ENCODE data around the gene ZC3H18. TPM values are rescaled to one million over a fixed set of nuclear protein-coding genes. Genes with fewer than 3 reads are reported as not detected.

Gene ZC3H18
- total and polyA plus RNA-seq, 3 experiments from 2014 or later: 21.6 to 102 (median 91.4) TPM

- POLR2A ChIA-PET: interaction anchor here (0.5 to 2.1 kb wide), 11 partner anchors 25 to 1167 kb away, joined by 3 to 18 read pairs (median 5); no protein-coding TSS in a partner anchor
- peak overlapping the region; percentile 76 to 96 (median 84) for H3K27ac Mint-ChIP-seq
- H3K9me3 ChIP-seq (ENCODE audit: low read length): no peaks in the 10 kb centered on the region
- CTCF ChIA-PET: interaction anchor here (0.7 to 1.8 kb wide), 16 partner anchors 10 to 647 kb away, joined by 3 to 10 read pairs (median 3); partner anchors contain the start of gene ZNF778
- peaks cover 26% of the 10 kb centered on the region for H3K4me1 ChIP-seq (ENCODE audit: insufficient read depth, low read length)
- H3K9me3 Mint-ChIP-seq: no peaks in the 10 kb centered on the region
- H3K36me3 Mint-ChIP-seq: peaks cover 0 to 37% (median 3%) of the 10 kb centered on the region in 3 donors
- peak overlapping the region; percentile 71 for H3K27ac ChIP-seq (ENCODE audit: low read depth, low read length)
- peak in 3 of 5 donors; percentile 24 to 59 (median 30) for DNase-seq
- peaks cover 12% of the 10 kb centered on the region for H3K36me3 ChIP-seq (ENCODE audit: insufficient read depth, low read length)
- H3K27me3 ChIP-seq (ENCODE audit: insufficient read depth, low read length, poor library complexity, severe bottlenecking): no peaks in the 10 kb centered on the region
- no peaks in the 10 kb centered on the region for H3K27me3 Mint-ChIP-seq
- H3K4me3 ChIP-seq (ENCODE audit: low read length): peak overlapping the region; percentile 60
- H3K4me1 Mint-ChIP-seq: peaks cover 22 to 44% (median 37%) of the 10 kb centered on the region in 3 donors
- peak overlapping the region; percentile 82 to 93 (median 86) for H3K4me3 Mint-ChIP-seq
Observed at GRCh38 chr16:88570691-88571092, 489 bp downstream of the ZC3H18 start.

GRCh38 chr16:88575251-88575650 lies 5.0 kb downstream of the ZC3H18 start:
- no peak overlapping the region for H3K27ac Mint-ChIP-seq
- Histone ChIP-seq H3K9me3 (ENCODE audit: low read length) (no peaks in the 10 kb centered on the region), H3K27ac (ENCODE audit: low read depth, low read length) (no peak overlapping the region), H3K4me1 (ENCODE audit: insufficient read depth, low read length) (peaks cover 19% of the 10 kb centered on the region), H3K4me3 (ENCODE audit: low read length) (no peak overlapping the region), H3K36me3 (ENCODE audit: insufficient read depth, low read length) (peaks cover 45% of the 10 kb centered on the region), H3K27me3 (ENCODE audit: insufficient read depth, low read length, poor library complexity, severe bottlenecking) (no peaks in the 10 kb centered on the region)
- no peak overlapping the region for H3K4me3 Mint-ChIP-seq
- ChIA-PET POLR2A (no interaction called here), CTCF (no interaction called here)
- H3K27me3 Mint-ChIP-seq: no peaks in the 10 kb centered on the region
- no peak for DNase-seq
- no peaks in the 10 kb centered on the region for H3K9me3 Mint-ChIP-seq
- peaks cover 40 to 77% (median 56%) of the 10 kb centered on the region in 3 donors for H3K4me1 Mint-ChIP-seq
- peaks cover 3 to 80% (median 13%) of the 10 kb centered on the region in 3 donors for H3K36me3 Mint-ChIP-seq

- H3K4me1 ChIP-seq (ENCODE audit: insufficient read depth, low read length): peaks cover 12% of the 10 kb centered on the region
- no peak for DNase-seq
- H3K9me3 Mint-ChIP-seq: no peaks in the 10 kb centered on the region
- peak overlapping the region in 1 of 8 donors; percentile 81 for H3K27ac Mint-ChIP-seq
- H3K36me3 Mint-ChIP-seq: peaks cover 3 to 83% (median 17%) of the 10 kb centered on the region in 3 donors
- H3K4me3 Mint-ChIP-seq: no peak overlapping the region
- no peaks in the 10 kb centered on the region for H3K27me3 ChIP-seq (ENCODE audit: insufficient read depth, low read length, poor library complexity, severe bottlenecking)
- no peaks in the 10 kb centered on the region for H3K9me3 ChIP-seq (ENCODE audit: low read length)
- CTCF ChIA-PET: no interaction called here
- POLR2A ChIA-PET: no interaction called here
- H3K36me3 ChIP-seq (ENCODE audit: insufficient read depth, low read length): peaks cover 45% of the 10 kb centered on the region
- no peaks in the 10 kb centered on the region for H3K27me3 Mint-ChIP-seq
- H3K4me1 Mint-ChIP-seq: peaks cover 42 to 76% (median 58%) of the 10 kb centered on the region in 3 donors
- no peak overlapping the region for H3K4me3 ChIP-seq (ENCODE audit: low read length)
- no peak overlapping the region for H3K27ac ChIP-seq (ENCODE audit: low read depth, low read length)
Observed at GRCh38 chr16:88576307-88576706, 6.1 kb downstream of the ZC3H18 start.

GRCh38 chr16:88577166-88577565 lies 7.0 kb downstream of the ZC3H18 start:
- no peaks in the 10 kb centered on the region for H3K27me3 Mint-ChIP-seq
- peak overlapping the region in 1 of 7 donors; percentile 27 for H3K4me3 Mint-ChIP-seq
- H3K27me3 ChIP-seq (ENCODE audit: insufficient read depth, low read length, poor library complexity, severe bottlenecking): no peaks in the 10 kb centered on the region
- no peak for DNase-seq
- ChIA-PET CTCF (no interaction called here), POLR2A (no interaction called here)
- H3K36me3 ChIP-seq (ENCODE audit: insufficient read depth, low read length): peaks cover 42% of the 10 kb centered on the region
- H3K4me1 Mint-ChIP-seq: peaks cover 38 to 72% (median 50%) of the 10 kb centered on the region in 3 donors
- H3K27ac Mint-ChIP-seq: peak overlapping the region in 3 of 8 donors; percentile 46 to 89 (median 54)
- peaks cover 3 to 82% (median 20%) of the 10 kb centered on the region in 3 donors for H3K36me3 Mint-ChIP-seq
- peaks cover 4% of the 10 kb centered on the region for H3K4me1 ChIP-seq (ENCODE audit: insufficient read depth, low read length)
- H3K4me3 ChIP-seq (ENCODE audit: low read length): no peak overlapping the region
- H3K27ac ChIP-seq (ENCODE audit: low read depth, low read length): no peak overlapping the region
- H3K9me3 ChIP-seq (ENCODE audit: low read length): no peaks in the 10 kb centered on the region
- no peaks in the 10 kb centered on the region for H3K9me3 Mint-ChIP-seq

GRCh38 chr16:88578446-88579313 lies 8.5 kb downstream of the ZC3H18 start:
- no peaks in the 10 kb centered on the region for H3K4me1 ChIP-seq (ENCODE audit: insufficient read depth, low read length)
- peak overlapping the region in 6 of 8 donors; percentile 6 to 61 (median 44) for H3K27ac Mint-ChIP-seq
- ChIA-PET POLR2A (interaction anchor here (0.5 kb wide), 1 partner anchor 9 kb away, joined by 3 read pairs; the partner anchor contains the start of gene ZC3H18), CTCF (no interaction called here)
- peaks cover 3 to 80% (median 20%) of the 10 kb centered on the region in 3 donors for H3K36me3 Mint-ChIP-seq
- H3K27me3 Mint-ChIP-seq: no peaks in the 10 kb centered on the region
- peaks cover 42% of the 10 kb centered on the region for H3K36me3 ChIP-seq (ENCODE audit: insufficient read depth, low read length)
- no peaks in the 10 kb centered on the region for H3K9me3 ChIP-seq (ENCODE audit: low read length)
- H3K27ac ChIP-seq (ENCODE audit: low read depth, low read length): no peak overlapping the region
- no peaks in the 10 kb centered on the region for H3K9me3 Mint-ChIP-seq
- peaks cover 35 to 72% (median 41%) of the 10 kb centered on the region in 3 donors for H3K4me1 Mint-ChIP-seq
- peak overlapping the region in 2 of 7 donors; percentile 7 to 40 for H3K4me3 Mint-ChIP-seq
- DNase-seq: peak in 1 of 5 donors; percentile 30
- no peak overlapping the region for H3K4me3 ChIP-seq (ENCODE audit: low read length)
- H3K27me3 ChIP-seq (ENCODE audit: insufficient read depth, low read length, poor library complexity, severe bottlenecking): no peaks in the 10 kb centered on the region

- H3K27ac Mint-ChIP-seq: peak overlapping the region in 5 of 8 donors; percentile 38 to 75 (median 68)
- no peak overlapping the region for H3K4me3 Mint-ChIP-seq
- Histone ChIP-seq H3K27ac (ENCODE audit: low read depth, low read length) (no peak overlapping the region), H3K4me3 (ENCODE audit: low read length) (no peak overlapping the region), H3K9me3 (ENCODE audit: low read length) (no peaks in the 10 kb centered on the region), H3K27me3 (ENCODE audit: insufficient read depth, low read length, poor library complexity, severe bottlenecking) (no peaks in the 10 kb centered on the region), H3K36me3 (ENCODE audit: insufficient read depth, low read length) (peaks cover 40% of the 10 kb centered on the region), H3K4me1 (ENCODE audit: insufficient read depth, low read length) (no peaks in the 10 kb centered on the region)
- H3K36me3 Mint-ChIP-seq: peaks cover 3 to 83% (median 17%) of the 10 kb centered on the region in 3 donors
- ChIA-PET POLR2A (interaction anchor here (0.6 kb wide), 1 partner anchor 11 kb away, joined by 3 read pairs; no protein-coding TSS in a partner anchor), CTCF (no interaction called here)
- peaks cover 39 to 73% (median 43%) of the 10 kb centered on the region in 3 donors for H3K4me1 Mint-ChIP-seq
- H3K9me3 Mint-ChIP-seq: no peaks in the 10 kb centered on the region
- no peak for DNase-seq
- no peaks in the 10 kb centered on the region for H3K27me3 Mint-ChIP-seq
Observed at GRCh38 chr16:88580371-88580770, 10.2 kb downstream of the ZC3H18 start.

GRCh38 chr16:88581033-88581432 lies 10.8 kb downstream of the ZC3H18 start:
- H3K36me3 ChIP-seq (ENCODE audit: insufficient read depth, low read length): peaks cover 38% of the 10 kb centered on the region
- H3K27me3 ChIP-seq (ENCODE audit: insufficient read depth, low read length, poor library complexity, severe bottlenecking): no peaks in the 10 kb centered on the region
- H3K4me3 ChIP-seq (ENCODE audit: low read length): no peak overlapping the region
- Mint-ChIP-seq H3K27me3 (no peaks in the 10 kb centered on the region), H3K36me3 (peaks cover 3 to 83% (median 17%) of the 10 kb centered on the region in 3 donors), H3K4me1 (peaks cover 42 to 77% (median 43%) of the 10 kb centered on the region in 3 donors), H3K4me3 (no peak overlapping the region), H3K27ac (peak overlapping the region in 2 of 8 donors; percentile 17 to 75), H3K9me3 (no peaks in the 10 kb centered on the region)
- DNase-seq: no peak
- H3K27ac ChIP-seq (ENCODE audit: low read depth, low read length): no peak overlapping the region
- ChIA-PET POLR2A (no interaction called here), CTCF (no interaction called here)
- no peaks in the 10 kb centered on the region for H3K4me1 ChIP-seq (ENCODE audit: insufficient read depth, low read length)
- H3K9me3 ChIP-seq (ENCODE audit: low read length): no peaks in the 10 kb centered on the region
